HG03060 (cell line): Measurements from ENCODE around the gene DENND1A.
A peak's percentile ranks its signal among the peaks of the same experiment; 100 is the strongest.

Experiments used
- ATAC-seq: cut with Tn5 transposase; IDR thresholded peaks from one replicate; pipeline ENCODE4 v1.9.1; 2021; ENCODE audit warnings: low read depth, moderate number of reproducible peaks; ENCODE audit not compliant: unreplicated experiment

DENND1A gene

DNA sequence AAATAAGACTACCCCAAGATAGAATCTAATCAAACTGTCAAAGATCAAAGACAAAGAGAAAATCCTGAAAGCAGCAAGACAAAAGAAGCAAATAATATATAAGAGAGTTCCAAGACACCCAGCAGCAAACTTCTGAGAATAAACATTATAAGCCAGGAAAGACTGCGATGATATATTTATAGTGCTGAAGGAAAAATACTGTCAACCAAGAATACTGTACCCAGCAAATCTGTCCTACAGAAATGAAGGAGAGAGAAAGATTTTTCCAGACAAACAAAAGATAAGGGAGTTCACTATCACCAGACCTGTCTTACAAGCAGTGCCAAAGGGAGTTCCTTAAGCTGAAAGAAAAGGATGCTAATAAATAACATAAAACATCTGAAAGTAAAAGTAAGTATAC, 227.4 kb downstream of the DENND1A start:
- ATAC-seq: no peak

DNA sequence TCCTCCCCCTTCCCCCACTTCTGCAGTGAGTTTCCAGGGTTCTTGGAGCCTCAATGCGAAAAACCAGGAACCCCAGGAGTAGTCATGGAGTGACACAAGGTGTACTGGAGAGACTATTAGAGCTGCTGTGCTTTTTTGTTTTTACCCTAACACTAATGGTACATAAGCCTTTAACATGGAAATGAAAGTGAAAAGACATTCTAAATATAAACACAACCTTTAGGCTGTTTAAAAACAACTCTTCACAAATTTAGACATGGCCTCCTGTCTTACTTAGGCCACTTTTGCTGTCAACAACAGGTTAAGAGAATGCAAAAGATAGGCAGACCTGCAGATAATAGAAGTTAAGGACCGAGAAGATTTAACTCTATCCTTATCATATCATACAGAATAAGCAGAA, 232.2 kb downstream of the DENND1A start:
- ATAC-seq: no peak

DNA sequence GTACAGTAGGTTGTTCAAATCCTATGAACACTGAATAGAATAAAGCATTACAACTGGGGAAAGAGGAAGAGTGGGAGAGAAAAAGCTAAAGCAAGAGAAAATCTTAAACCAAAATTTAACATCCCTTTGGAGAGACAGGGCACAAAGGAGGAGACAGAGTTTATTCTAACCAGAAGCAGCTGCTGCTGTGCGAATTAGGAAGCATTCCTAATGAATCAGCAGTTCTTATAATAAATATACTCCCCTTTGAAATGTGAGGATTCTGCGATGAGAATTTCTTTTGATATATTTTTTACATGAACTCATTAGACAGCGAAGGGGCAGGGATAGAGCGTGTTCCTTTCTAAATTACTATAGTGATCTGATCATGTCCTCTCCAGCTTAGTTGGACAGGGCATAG, 233.4 kb downstream of the DENND1A start:
- ATAC-seq: no peak

DNA sequence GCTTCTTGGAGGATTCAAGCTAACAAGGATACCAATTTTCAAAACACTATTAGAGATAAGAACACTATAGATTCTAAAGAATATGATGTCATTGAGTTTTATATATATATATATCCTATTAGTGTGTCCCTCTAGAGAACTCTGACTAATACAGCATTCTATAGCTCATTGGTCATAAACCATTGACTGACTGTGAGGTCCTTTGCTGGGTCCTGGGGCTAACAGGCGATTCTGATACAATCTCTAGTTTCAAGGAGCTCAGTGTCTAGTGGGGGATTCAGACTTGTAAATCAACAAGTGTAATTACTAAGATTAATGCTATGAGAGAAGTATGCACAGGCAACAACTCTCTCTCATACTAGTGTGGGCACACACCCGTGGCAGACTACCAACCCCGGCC, 234.5 kb downstream of the DENND1A start:
- ATAC-seq: no peak

DNA sequence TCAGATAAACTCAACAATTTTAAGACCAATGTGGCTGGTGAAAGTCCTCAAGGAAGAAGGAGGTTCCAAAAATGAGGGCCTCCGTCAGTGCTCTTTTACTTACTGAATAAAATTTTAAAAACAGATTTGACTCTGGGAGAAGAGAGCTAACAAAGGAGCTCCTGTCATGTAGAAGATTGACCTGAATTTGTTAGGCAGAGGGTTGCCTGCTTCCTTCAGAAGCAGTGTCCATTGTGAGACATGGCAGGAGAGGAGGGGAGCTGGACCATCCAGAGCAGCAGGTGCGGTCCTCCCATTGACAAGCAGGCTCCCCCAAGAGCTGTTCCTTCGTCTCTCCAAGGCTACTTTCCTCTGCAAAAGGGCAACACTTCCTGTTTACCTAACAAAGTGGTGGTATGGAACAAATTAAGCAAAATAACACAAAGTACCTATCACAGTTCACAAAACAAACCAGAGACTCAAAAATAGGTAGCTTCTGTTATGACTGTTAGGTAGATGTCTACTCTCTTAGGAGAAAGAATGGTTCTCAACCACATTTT, 238.1 kb downstream of the DENND1A start:
- no peak for ATAC-seq

DNA sequence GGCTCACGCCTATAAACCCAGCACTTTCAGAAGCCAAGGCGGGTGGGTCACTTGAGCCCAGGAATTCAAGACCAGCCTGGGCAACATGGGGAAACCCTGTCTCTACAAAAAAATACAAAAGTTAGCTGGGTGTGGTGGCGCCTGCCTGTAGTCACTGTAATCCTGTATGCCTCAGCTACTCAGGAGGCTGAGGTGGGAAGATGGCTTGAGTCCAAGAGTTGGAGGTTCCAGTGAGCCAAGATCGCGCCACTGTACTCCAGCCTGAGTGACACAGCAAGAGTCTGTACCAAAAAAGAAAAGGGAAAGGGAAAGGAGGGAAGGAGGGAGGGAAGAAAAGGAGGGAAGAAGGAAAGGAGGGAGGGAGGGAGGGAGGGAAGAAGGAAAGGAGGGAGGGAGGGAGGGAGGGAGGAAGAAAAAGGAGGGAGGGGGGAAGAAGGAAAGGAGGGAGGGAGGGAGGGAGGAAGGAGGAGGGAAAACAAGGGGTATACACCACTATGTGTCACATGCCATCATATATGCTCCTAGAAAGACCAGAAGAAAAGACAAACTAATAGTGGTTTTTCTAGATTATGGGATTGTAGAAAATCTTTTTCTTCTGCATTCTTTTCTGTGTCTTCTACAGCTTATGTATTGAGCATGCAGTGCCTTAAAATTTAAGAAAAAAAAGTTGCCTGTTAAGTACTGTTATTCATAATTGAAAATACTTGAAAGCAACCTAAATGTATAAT, 240.1 kb downstream of the DENND1A start:
- no peak for ATAC-seq

DNA sequence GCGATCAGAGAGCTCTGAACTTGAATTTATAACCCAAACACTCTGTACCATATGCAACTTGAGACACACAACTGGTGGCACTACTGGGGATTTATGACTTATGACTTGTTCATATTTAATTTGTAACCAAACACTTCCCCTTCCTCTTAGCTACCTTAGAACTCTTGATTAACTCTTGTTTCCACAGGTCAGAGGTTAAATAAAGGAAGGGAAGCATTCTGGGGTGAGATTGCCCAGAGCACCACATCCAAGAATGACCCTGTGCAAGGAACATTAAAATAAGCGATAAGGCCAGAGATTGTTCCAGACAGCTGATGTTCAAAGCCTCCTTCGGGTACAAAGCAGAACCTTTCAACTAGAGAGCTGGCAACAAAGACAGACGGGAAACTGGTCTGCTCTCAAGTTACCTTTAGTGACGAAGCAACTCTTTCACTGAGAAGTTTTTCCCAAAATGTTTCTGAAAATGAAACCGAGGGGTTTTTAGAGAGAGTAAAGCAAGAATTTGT, 242.6 kb downstream of the DENND1A start:
- ATAC-seq: no peak

DNA sequence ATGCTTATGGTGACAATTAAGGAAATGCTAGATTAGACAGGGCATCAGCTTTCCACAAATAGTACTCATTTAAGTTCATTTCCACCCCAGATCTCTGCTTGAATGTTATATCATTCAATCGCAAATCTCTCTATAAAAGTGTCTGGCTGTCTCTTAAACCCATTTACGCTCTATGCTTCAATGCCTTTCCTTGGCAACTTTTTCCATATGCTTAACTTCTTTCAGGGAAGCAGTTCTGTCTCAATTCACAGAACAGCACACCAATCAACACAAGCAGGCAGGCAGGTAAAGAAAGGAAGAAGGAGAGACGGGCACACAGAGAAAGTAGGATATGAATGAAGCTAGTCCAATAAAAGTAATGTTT, 243.1 kb downstream of the DENND1A start:
- ATAC-seq: no peak

DNA sequence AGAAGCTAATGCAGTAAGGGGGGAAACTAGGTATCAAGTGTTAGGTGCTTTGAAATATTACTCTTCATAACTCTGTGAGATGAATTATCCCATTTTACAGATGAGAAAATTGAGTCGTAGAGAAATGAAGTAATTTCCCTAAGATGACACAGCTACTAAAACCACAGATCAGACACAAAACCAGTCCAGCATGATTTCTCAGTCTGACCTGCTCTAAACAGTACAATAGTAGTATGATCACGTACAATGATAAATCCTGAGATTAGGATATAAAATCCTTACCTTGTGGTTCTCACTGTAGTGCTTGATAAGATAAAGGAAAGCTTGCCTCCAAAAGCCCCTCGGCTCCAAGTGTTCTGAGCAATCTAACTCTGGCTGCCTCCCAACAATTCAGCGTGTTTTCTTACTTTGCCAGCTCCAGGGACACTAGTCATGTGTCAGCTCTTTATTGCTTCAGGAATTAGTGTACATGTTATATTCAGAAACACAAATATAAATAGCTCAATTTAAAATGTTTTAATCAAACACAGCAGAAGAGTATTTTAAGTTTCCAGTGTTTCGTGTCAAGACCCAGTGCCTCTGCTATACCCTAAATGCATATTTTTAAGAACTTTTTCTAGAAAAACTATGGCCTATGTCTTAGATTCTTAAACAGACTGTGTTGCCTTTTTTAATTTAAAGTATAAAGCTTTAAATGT, 243.6 kb downstream of the DENND1A start:
- ATAC-seq: no peak

DNA sequence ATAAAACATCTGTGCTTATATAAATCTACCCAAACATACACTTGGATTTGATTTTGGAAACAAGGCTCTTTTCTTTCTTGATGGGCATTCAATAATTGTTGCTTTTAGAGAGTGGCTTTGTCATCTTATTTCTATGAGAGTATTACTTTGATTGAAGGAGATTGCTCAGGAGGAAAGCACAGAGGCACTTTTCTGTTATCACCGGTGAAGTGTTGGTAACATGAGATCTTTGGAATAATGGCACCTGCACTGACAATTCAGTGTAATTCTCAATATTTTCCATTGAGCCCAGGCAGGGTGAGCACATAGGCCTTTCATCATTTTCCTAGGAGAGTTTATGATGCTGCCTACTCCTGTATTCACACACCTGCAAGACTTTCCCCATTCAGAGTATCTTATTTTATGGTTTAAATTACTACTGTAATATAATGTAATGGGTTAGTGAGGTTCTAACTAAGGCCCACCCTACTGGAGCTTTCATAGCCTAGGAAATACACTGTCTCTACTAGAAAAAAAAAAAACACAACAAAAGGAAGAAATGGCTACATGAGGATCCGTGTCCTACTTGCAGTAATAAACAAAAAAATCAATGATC, 244.3 kb downstream of the DENND1A start:
- ATAC-seq: no peak

DNA sequence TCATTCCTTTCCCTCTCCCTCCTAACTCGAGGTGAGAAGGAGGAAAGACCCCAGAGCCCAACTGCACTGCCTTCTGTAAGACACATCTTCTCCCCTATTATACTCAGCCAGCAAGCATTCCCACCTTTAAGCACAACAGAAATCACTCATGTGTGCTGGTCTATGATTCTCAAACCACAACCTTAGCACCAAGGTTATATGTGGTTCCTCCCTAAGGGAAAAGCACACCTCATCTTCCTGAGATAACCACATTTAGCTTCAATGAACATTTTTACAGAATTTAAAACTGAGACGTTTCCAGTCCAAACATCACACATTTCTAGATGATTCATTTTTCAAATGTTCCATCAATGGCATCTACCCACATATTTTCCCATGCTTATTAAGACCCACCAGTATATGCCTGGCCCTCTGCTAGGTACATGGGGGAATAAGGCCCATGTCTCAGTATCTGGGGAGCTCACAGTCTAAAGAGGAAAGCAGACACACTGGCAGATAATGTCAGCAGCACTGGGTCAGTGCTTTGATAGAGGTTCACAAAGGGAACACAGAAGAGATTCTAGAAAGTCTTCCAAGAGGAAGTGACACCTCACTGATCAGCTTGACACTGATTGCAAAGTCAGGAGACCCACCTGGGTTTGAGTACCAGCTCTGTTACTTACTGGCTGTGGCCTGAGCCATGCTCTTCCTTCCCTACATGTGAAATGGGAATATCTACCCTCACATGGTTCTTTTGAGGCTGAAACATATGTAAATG, 245.4 kb downstream of the DENND1A start:
- ATAC-seq: no peak

DNA sequence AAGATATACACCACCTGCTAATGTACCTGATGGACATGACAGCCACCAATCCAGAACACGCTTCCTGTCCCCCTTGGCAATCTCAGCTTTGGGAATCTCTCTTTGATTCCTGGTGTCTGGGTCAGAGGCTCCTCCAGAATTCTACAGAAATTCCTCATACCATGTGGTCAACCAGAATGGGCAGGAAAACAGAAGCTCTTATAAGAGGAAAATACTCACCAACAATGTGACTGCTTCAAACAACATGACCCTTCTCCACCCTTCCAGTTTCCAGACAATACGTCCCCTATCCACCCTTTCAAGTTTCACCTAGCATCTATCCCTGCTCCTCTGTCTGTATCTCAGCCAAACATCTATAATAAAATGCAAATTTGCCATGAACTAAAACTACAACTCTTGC, 247.2 kb downstream of the DENND1A start:
- ATAC-seq: no peak

DNA sequence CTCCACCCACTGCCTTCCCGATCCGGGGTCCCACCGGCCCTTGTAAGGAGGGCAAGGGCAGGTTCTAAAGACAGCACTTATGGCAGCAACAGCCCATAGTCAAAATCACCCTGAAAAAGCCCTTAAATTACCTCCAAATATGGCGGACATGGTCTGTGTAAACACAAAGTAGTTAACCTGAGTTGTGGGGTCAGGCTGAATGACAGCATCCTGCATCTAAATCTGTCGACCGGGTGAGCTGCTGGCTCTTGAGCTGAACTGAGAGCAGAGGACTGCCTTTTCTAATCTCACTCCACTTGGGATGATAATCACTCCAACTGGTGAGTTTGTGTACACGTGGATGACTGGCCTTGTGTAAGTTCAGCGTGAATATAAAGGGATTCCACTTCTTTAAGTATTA, 249.6 kb downstream of the DENND1A start:
- ATAC-seq: no peak

DNA sequence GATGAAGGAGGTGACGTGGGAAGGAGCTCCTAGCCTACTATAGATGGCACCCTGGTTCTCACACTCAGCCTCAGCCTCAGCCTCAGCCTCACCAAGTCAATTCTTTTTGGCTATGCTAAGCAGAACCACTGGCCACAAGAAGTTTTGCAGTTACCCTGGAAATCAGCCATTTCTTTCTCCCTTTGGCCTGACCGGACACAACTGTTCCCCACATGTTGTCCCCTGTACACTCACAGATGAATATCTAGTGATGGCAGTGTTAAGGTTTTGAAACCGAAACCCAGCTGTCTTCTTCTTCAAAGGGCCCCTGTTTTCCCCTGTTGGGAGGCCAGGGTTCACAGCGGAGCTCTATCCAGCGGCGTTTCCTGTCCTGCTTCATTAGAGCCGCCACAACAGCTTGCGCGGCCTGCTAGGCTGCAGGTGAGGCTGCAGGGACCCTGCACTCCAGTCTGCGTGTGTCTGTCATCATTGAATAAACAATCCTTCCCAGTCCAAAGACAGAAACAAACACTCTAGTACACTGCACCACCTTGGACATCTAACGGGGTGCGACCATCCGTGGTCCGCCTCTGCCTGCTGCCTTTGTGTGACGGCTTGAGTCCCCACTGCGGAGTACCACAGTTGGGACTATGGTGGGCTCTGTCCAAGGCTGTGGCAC, 250.5 kb downstream of the DENND1A start:
- ATAC-seq: peak; percentile 80

DNA sequence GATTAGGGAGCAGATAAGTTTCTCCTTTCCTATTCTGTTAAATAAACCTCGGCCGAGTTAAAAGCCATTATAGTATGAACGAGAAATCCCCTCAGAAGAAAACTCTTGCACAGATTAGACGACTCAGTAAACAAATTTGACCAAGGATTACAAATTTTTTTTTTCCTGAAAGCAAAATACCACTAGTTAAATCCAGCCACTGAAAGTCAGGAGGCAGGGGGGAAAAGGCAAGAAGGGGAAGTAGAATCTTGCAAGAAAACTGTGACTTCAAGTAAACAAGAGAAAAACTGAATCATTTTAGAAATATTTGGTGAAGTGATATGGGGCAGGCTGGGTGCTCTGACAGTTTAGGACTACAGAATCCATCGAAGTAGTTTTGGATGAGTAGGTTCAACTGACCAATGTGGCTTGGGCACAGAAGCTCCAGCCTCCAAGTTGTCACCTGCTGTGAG, 251.0 kb downstream of the DENND1A start:
- ATAC-seq: no peak

DNA sequence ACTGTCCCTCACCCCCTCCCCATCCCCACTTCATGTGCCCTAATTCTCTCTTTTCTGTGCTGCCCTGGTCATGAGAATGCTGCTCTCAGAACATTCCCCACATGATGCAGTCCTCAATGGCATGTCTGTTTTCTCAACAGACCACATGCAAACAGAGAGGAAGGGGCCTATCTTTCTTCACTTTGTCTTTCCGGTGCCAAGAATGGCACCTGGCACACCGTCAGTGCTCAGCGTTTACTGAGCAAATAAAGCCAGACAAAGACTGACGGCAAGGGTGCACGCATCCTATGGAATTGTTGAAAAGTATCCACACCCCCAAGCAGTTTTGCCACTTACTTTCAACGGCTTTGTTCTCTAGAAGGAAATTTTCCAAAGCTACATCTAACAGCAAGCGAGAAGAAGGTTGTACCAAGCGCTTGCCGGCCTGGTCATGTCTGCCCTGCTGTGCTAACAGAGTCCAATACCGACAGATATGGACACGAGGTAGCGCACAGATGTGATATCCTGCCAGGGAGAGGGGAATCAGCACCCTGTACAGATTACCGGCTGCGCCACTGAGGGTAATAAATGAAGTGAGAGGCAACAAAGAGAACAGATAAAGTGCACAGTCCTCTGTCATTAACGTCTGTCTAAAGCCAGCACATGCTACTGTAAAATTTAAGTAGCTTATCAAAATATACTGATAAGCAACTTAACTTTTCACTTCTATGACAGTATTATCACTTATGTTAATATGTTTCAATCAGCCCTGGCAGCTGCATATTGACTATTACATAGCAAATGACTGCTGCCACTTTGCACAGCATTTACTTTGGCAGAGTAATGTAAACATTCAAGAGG, 251.7 kb downstream of the DENND1A start:
- ATAC-seq: no peak

DNA sequence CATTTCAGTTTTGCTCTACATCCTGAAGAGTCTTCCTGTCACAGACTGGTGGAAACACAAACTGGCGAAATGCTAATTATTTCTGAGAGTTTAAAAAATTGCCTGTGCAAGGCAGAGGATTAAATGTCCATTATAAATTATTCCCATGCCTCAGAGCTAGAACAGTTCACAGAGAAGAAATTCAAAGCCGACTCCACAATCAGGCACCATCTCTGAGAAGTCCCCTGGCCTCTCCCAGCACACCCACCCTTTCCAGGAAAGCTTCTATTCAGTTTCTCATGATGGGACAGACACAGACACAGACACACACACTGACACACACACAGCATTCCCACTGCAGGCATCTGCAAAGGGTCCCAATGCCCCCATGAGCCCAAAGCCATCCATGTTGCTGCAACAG, 253.1 kb downstream of the DENND1A start:
- ATAC-seq: no peak

DNA sequence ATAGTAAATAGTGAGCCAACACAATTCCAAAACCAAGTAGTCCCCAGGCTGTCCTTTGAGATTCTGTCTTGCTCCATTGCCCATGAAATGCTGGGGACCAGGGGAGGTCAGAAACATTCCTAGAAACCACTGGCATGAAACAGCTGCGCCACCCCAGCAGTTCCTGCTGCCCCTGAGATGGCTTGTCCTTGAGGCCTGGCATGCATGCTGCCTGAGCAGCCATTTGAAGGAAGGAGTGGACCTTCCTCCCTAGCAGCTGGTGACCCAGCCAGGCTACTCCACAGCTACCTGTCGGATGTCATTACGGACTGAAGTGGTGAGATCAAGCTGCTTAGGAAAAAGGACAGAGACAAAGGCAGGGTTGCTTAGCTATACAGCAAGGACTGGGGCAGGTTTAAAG, 260.6 kb downstream of the DENND1A start:
- no peak for ATAC-seq

DNA sequence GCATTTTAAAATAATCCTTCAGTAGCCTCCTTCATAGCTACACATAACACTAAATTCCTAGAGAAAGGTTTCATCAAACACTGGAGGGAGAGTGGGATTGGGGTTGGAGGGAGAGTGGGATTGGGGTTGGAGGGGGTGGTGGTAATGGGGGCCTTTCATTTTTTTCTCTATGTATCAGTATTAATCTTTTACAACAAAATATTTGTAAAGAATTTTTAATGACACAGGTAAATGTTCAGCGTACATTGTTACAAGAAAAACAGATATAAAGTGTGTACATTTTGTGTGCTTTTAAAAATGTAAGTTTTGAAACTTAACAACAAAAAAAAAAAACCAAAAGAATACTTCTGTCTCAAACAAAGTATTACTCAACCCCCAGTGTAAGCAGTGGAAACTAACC, 266.4 kb downstream of the DENND1A start:
- ATAC-seq: no peak
